Neural progenitor cell (in vitro differentiated cells): ENCODE results near the gene CTU2. TPM values are rescaled to one million over a fixed set of nuclear protein-coding genes. Genes with fewer than 3 reads are reported as not detected.

ENCODE experiments used
- DNase-seq: peaks from one replicate; pipeline ENCODE4 v3.0.0-alpha.2; 2016; ENCODE audit warnings: low spot score
- H2AFZ ChIP-seq: fragments of 200-600 bp; sonication (generic); replicated peaks from 2 replicates; pipeline ENCODE4 v1.6.1; 2016; ENCODE audit warnings: antibody characterized with exemption
- H3F3A ChIP-seq: fragments of 200-600 bp; sonication (generic); 2 replicates; pipeline ENCODE4 v1.6.1; 2016; ENCODE audit warnings: antibody characterized with exemption, low read depth
- H3K27ac ChIP-seq: fragments of 200-600 bp; sonication (generic); 2 replicates; pipeline ENCODE4 v1.5.1; 2016; ENCODE audit warnings: mild to moderate bottlenecking
- H3K27me3 ChIP-seq: fragments of 200-600 bp; sonication (generic); 2 replicates; pipeline ENCODE4 v1.6.1; 2016; ENCODE audit warnings: mild to moderate bottlenecking, moderate library complexity
- H3K36me3 ChIP-seq: fragments of 200-600 bp; sonication (generic); 2 replicates; pipeline ENCODE4 v1.5.1; 2016
- H3K4me1 ChIP-seq: fragments of 200-600 bp; sonication (generic); 2 replicates; pipeline ENCODE4 v1.6.1; 2016; ENCODE audit warnings: mixed run types
- H3K4me2 ChIP-seq: fragments of 200-600 bp; sonication (generic); 2 replicates; pipeline ENCODE4 v1.6.1; 2016
- H3K4me3 ChIP-seq: fragments of 200-600 bp; sonication (generic); 2 replicates; pipeline ENCODE4 v1.5.1; 2016
- H3K79me2 ChIP-seq: fragments of 200-600 bp; sonication (generic); 2 replicates; pipeline ENCODE4 v1.6.1; 2016; ENCODE audit warnings: low read depth
- H3K9ac ChIP-seq: fragments of 200-600 bp; sonication (generic); 2 replicates; pipeline ENCODE4 v1.6.1; 2016
- H3K9me3 ChIP-seq: fragments of 200-600 bp; sonication (generic); 2 replicates; pipeline ENCODE4 v1.5.1; 2016; ENCODE audit warnings: low read depth
- H4K20me1 ChIP-seq: fragments of 200-600 bp; sonication (generic); 2 replicates; pipeline ENCODE4 v1.6.1; 2016; ENCODE audit warnings: low read depth
- H3K27ac Mint-ChIP-seq: 3 replicates; pipeline ENCODE4 v1.8.0; 2021; ENCODE audit warnings: mixed read lengths
- H3K27me3 Mint-ChIP-seq: 2 replicates; pipeline ENCODE4 v1.8.0; 2022; ENCODE audit warnings: low read depth, mild to moderate bottlenecking, inconsistent platforms, moderate library complexity, mixed read lengths; ENCODE audit not compliant: insufficient read depth
- H3K36me3 Mint-ChIP-seq: 3 replicates; pipeline ENCODE4 v1.8.0; 2021; ENCODE audit warnings: mixed read lengths
- H3K4me1 Mint-ChIP-seq: 3 replicates; pipeline ENCODE4 v1.8.0; 2021; ENCODE audit warnings: mixed read lengths
- H3K4me3 Mint-ChIP-seq: 3 replicates; pipeline ENCODE4 v1.8.0; 2021; ENCODE audit warnings: mild to moderate bottlenecking, moderate library complexity, mixed read lengths
- H3K9me3 Mint-ChIP-seq: 3 replicates; pipeline ENCODE4 v1.8.0; 2020; ENCODE audit warnings: mixed read lengths
- CTCF ChIP-seq: fragments of 200-600 bp; sonication (generic); IDR thresholded peaks from 2 replicates; pipeline ENCODE4 v1.5.1; 2017; ENCODE audit warnings: antibody characterized with exemption, mild to moderate bottlenecking
- EZH2 ChIP-seq: fragments of 200-600 bp; sonication (generic); IDR thresholded peaks from 2 replicates; pipeline ENCODE4 v1.6.1; 2017; ENCODE audit warnings: antibody characterized with exemption, mild to moderate bottlenecking, moderate library complexity
- EZH2phosphoT487 ChIP-seq: fragments of 200-600 bp; sonication (generic); IDR thresholded peaks from 2 replicates; pipeline ENCODE4 v1.6.1; 2017; ENCODE audit warnings: antibody characterized with exemption
- total RNA-seq: library from RNA; depleted of rRNA; stranded (reverse); fragments of >200 nt; gene quantifications from 2 replicates; pipeline ENCODE4 v1.2.3, GENCODE V29; 2015; ENCODE audit warnings: low replicate concordance

Gene CTU2
- total RNA-seq, 1 donor from 2014 or later = 4.7 TPM

GRCh38 chr16:88722784-88723506, 16.6 kb downstream of the CTU2 start:
- Histone ChIP-seq H3K9ac (no peak overlapping the region), H2AFZ (no peak overlapping the region), H3K27me3 (no peaks in the 10 kb centered on the region), H3K79me2 (no peaks in the 10 kb centered on the region), H3K4me3 (no peak overlapping the region), H3K4me2 (no peak overlapping the region), H3K4me1 (no peaks in the 10 kb centered on the region), H3K27ac (no peak overlapping the region), H3K9me3 (no peaks in the 10 kb centered on the region), H3K36me3 (no peaks in the 10 kb centered on the region), H4K20me1 (no peaks in the 10 kb centered on the region), H3F3A (no peaks in the 10 kb centered on the region)
- no peak for DNase-seq
- Mint-ChIP-seq H3K4me1 (peaks cover 3% of the 10 kb centered on the region), H3K27ac (no peak overlapping the region), H3K4me3 (no peak overlapping the region), H3K36me3 (no peaks in the 10 kb centered on the region), H3K9me3 (no peaks in the 10 kb centered on the region), H3K27me3 (peaks cover 2% of the 10 kb centered on the region)
- TF ChIP-seq EZH2phosphoT487 (no peak), EZH2 (no peak), CTCF (no peak)

- no peaks in the 10 kb centered on the region for H4K20me1 ChIP-seq
- Mint-ChIP-seq H3K4me3 (no peak overlapping the region), H3K4me1 (peaks cover 3% of the 10 kb centered on the region), H3K27ac (no peak overlapping the region), H3K27me3 (peaks cover 2% of the 10 kb centered on the region), H3K9me3 (no peaks in the 10 kb centered on the region), H3K36me3 (no peaks in the 10 kb centered on the region)
- H3K36me3 ChIP-seq = no peaks in the 10 kb centered on the region
- no peaks in the 10 kb centered on the region for H3F3A ChIP-seq
- no peaks in the 10 kb centered on the region for H3K79me2 ChIP-seq
- no peak for DNase-seq
- H3K4me3 ChIP-seq = no peak overlapping the region
- TF ChIP-seq EZH2phosphoT487 (no peak), CTCF (no peak)
- no peak overlapping the region for H3K4me2 ChIP-seq
- H3K27me3 ChIP-seq = no peaks in the 10 kb centered on the region
- no peaks in the 10 kb centered on the region for H3K9me3 ChIP-seq
- H2AFZ ChIP-seq = no peak overlapping the region
- no peak overlapping the region for H3K27ac ChIP-seq
- H3K4me1 ChIP-seq = no peaks in the 10 kb centered on the region
- H3K9ac ChIP-seq = no peak overlapping the region
Measured at GRCh38 chr16:88723507-88723887, 17.2 kb downstream of the CTU2 start.

GRCh38 chr16:88723911-88724310, 17.6 kb downstream of the CTU2 start:
- Mint-ChIP-seq H3K36me3 (no peaks in the 10 kb centered on the region), H3K27me3 (peaks cover 2% of the 10 kb centered on the region), H3K9me3 (no peaks in the 10 kb centered on the region), H3K4me1 (peaks cover 3% of the 10 kb centered on the region), H3K4me3 (no peak overlapping the region), H3K27ac (no peak overlapping the region)
- DNase-seq = no peak
- Histone ChIP-seq H3K27me3 (no peaks in the 10 kb centered on the region), H2AFZ (no peak overlapping the region), H3K9me3 (no peaks in the 10 kb centered on the region), H3F3A (no peaks in the 10 kb centered on the region), H3K4me3 (no peak overlapping the region), H3K9ac (no peak overlapping the region), H3K79me2 (no peaks in the 10 kb centered on the region), H3K27ac (no peak overlapping the region), H3K4me1 (no peaks in the 10 kb centered on the region), H3K4me2 (no peak overlapping the region), H4K20me1 (no peaks in the 10 kb centered on the region), H3K36me3 (no peaks in the 10 kb centered on the region)
- TF ChIP-seq CTCF = no peak
- no peak for TF ChIP-seq EZH2
- no peak for TF ChIP-seq EZH2phosphoT487
